HG02763 (cell line): Measurements from ENCODE around the gene HIP1.
"Not testable (repeated sequence)": the region's sequence is repeated elsewhere in the genome, so short reads cannot be mapped to it uniquely, and the experiment has no call there.

ENCODE experiments used
- ATAC-seq: cut with Tn5 transposase; IDR thresholded peaks from one replicate; pipeline ENCODE4 v1.9.1; 2021; ENCODE audit warnings: mild to moderate bottlenecking, moderate library complexity; ENCODE audit not compliant: unreplicated experiment

Gene HIP1

GRCh38 chr7:75687246-75688088, 51.3 kb downstream of the HIP1 start:
- no peak for ATAC-seq

DNA sequence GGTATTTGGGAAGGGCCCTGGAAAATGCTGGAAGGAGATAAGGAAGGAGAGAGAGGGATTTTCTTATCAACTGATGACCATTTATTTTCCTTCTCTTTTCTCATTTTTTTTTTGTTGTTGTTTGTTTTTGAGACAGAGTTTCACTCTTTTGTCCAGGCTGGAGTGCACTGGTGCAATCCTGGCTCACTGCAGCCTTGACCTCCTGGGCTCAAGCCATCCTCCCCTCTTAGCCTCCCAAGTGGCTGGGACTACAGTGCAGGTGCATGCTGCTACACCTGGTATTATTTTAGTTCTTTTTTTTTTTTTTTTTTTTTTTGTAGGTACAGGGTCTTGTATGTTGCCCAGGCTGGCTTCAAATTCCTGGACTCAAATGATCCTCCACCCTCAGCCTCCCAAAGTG, 52.2 kb downstream of the HIP1 start:
- no peak for ATAC-seq

- ATAC-seq, result not testable (repeated sequence)
Observed at GRCh38 chr7:75682052-75682451, 56.7 kb downstream of the HIP1 start.

DNA sequence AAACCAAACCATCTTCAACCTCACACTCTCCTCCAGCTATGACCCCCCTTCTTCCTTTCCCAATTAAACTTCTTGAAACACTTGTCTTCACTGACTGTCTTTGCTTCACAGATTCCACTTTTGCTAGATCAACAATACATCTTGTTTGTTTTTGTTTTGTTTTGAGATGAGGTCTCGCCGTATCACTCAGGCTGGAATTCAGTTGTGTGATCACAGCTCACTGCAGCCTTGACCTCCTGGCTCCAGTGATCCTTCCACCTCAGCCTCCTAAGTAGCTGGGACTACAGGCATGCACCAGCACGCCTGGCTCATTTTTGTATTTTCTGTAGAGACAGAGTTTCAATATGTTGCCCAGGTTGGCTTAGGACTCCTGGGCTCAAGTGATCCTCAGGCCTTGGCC, 59.7 kb downstream of the HIP1 start:
- no peak for ATAC-seq

DNA sequence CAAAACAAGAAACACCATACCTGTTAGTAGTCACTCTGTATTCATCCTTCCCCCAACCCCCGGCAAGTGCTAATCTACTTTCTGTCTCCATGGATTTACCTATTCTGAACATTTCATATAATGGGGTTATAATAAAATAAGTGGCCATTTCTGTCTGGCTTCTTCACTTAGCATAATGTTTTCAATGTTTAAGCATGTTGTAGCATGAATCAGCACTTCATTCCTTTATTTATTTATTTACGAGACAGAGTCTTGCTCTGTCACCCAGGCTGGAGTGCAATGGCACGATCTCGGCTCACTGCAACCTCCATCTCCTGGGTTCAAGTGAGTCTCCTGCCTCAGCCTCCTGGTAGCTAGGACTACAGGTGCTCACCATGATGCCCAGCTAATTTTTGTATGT, 69.2 kb downstream of the HIP1 start:
- no peak for ATAC-seq

DNA sequence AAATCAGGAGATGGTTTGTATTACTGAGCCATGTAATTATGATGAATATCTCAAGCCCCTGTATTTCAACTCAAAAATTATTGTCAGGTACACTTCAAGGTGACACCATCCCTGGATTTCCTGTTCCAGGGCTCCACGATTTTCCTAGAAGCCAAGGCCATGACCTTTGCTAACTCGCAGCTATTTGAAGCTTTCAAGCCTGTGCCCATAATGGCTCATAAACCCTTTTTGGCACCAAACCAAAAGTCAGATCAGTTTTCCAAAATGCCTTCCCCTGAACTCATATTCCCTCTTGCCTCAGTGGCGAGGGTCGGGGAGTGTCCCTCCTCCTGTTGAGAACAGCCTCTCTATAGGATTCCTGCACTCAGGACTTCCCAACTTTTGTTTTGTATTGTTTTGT, 70.8 kb downstream of the HIP1 start:
- no peak for ATAC-seq

- peak; percentile 43 for ATAC-seq
Observed at GRCh38 chr7:75663302-75663907, 75.3 kb downstream of the HIP1 start.

GRCh38 chr7:75662579-75663301, 76.0 kb downstream of the HIP1 start:
- peak; percentile 72 for ATAC-seq

DNA sequence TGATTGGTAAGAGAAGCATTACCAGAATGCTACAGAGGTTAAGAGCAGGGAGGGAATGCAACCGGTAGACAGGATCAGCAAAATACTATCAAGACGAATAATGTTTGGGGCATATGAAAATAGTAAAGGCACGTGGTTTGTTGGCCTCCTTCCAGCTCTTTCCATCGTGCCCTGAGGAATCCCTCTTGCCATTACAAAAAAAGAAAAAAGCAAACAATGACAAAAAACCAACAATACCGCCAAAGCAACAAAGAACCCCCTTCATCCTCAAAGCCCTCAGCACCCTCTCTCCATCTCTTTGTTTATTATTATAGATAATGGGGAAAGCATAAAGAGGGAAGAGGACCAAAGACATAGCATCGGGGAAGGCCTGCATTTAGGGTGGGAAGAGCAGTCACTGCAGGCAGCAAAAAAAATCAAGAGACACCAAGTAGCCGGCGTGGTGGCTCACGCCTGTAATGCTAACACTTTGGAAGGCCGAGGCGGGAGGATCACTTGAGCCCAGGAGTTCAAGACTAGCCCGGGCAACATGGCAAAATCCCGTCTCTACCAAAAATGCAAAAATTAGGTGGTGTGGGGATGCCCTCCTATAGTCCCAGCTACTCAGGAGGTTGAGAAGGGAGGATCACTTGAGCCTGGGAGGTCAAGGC, 78.0 kb downstream of the HIP1 start:
- no peak for ATAC-seq

GRCh38 chr7:75658802-75659201, 79.9 kb downstream of the HIP1 start:
- no peak for ATAC-seq

DNA sequence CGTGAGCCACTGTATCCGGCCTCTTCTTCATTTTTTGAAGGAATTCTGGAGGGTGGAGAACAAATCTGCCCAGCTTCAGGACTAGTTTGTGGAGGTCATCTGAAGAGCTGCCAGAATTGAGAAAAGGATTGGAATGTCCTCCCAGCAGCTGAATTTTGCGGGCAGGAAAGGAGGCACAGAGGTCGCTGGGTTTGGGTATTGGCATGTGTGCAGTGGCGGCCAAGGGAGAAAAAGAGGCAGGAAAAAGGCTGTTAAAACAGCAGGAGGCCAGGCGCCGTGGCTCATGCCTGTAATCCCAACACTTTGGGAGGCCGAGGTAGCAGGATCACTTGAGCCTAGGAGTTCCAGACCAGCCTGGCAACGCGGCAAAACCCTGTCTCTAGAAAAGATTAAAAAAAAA, 80.4 kb downstream of the HIP1 start:
- no peak for ATAC-seq

DNA sequence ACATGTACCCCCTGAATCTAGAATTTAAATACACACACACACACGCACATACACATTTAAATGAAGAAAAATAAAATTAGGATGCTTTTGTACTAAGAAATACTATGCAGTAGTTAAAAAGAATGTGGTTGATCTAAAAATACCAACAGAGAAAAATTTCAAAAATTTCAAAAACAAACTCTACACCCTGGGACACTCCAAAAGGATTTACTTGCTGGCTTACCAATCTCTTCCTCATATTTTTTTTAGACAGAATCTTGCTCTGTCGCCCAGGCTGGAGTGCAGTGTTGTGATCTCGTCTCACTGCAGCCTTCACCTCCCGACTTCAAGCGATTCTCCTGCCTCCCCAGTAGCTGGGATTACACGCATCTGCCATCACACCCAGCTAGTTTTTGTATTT, 80.9 kb downstream of the HIP1 start:
- ATAC-seq, result no peak

- no peak for ATAC-seq
Observed at GRCh38 chr7:75656740-75657139, 82.0 kb downstream of the HIP1 start.

- no peak for ATAC-seq
Observed at GRCh38 chr7:75655536-75655935, 83.2 kb downstream of the HIP1 start.

DNA sequence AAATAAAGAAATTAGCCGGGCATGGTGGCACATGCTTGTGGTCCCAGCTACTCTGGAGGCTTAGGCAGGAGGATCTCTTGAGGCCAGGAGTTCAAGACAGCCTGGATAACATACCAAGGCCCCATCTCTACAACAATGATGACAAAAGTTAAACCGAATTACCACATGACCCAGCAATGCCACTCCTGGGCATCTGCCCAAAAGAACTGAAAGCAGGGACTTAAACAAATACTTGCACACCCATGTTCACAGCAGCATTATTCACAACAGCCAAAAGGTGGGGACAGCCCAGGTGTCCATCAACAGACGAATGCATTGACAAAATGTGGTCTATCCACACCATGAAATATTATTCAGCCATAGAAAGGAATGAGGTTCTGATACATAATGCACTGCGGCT, 83.9 kb downstream of the HIP1 start:
- ATAC-seq, result no peak

GRCh38 chr7:75653651-75654050, 85.1 kb downstream of the HIP1 start:
- no peak for ATAC-seq

GRCh38 chr7:75652788-75653187, 86.0 kb downstream of the HIP1 start:
- no peak for ATAC-seq

GRCh38 chr7:75650681-75651080, 88.1 kb downstream of the HIP1 start:
- ATAC-seq, result no peak

- ATAC-seq, result no peak
Observed at GRCh38 chr7:75650062-75650461, 88.7 kb downstream of the HIP1 start.

- no peak for ATAC-seq
Observed at GRCh38 chr7:75649462-75649861, 89.3 kb downstream of the HIP1 start.

DNA sequence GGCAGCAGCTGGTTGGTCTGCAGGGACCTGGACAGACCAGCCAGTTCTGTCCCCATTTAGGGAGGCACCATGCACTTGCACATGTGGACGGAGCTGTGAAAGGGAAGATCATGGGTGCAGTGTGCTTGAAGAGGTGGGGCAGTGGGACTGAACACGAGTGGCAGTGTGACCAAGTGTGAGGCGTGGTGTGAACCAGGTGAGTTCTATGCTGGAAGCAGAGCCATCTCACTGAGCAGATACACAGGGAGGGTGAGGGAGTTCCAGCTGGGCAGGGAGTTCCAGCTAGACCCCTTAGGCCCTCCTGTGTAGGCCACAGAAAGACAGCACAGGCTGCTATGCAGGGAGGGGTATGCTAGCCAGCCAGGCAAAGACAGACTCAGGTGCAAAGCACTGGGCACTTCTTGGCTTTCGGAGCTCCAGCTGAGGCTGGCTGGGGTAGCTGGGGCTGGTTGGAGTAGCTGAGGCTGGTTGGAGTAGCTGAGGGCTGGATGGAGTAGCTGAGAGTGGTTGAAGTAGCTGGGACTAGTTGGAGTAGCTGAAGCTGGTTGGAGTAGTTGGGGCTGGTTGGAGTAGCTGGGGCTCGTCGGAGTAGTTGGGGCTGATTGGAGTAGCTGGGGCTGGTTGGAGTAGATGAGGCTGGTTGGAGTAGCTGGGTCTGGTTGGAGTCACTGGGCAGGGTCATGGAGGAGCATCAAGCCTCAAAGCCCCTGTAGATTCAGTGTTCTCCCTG, 90.9 kb downstream of the HIP1 start:
- ATAC-seq, result no peak
